OCI-LY3 (cell line): ENCODE data around the gene USP7.

Experiments used
- EZH2phosphoT487 ChIP-seq: fragments of 200-600 bp; shearing (Covaris generic); IDR thresholded peaks from 2 replicates; pipeline ENCODE4 v1.6.1; 2018; ENCODE audit warnings: antibody characterized with exemption, mixed run types, low read depth
- TF ChIP-seq, protein P1 (sequence below): fragments of 200-600, 300-600 bp; sonication (generic); IDR thresholded peaks from 2 replicates; pipeline ENCODE4 v1.5.1; 2014; ENCODE audit warnings: antibody characterized with exemption, low read length, low read depth

DNA sequence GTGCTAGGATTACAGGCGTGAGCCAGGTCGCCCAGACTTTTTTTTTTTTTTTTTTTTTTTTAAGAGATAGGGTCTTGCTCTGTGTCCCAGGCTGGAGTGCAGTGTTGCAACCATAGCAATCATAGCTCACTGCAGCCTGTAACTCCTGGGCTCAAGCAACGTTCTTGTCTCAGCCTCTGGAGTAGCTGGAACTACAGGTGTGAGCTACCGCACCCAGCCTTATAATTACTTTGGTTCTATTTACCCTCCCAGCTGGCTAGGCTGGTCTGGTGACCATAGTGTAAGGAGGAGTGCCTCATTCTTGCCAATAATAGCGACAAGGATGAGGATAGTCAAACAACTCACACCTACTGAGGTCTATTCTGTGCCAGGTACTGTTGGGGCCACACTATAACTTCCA is 39.6 kb upstream of the USP7 start:
- TF ChIP-seq, protein P1, sequence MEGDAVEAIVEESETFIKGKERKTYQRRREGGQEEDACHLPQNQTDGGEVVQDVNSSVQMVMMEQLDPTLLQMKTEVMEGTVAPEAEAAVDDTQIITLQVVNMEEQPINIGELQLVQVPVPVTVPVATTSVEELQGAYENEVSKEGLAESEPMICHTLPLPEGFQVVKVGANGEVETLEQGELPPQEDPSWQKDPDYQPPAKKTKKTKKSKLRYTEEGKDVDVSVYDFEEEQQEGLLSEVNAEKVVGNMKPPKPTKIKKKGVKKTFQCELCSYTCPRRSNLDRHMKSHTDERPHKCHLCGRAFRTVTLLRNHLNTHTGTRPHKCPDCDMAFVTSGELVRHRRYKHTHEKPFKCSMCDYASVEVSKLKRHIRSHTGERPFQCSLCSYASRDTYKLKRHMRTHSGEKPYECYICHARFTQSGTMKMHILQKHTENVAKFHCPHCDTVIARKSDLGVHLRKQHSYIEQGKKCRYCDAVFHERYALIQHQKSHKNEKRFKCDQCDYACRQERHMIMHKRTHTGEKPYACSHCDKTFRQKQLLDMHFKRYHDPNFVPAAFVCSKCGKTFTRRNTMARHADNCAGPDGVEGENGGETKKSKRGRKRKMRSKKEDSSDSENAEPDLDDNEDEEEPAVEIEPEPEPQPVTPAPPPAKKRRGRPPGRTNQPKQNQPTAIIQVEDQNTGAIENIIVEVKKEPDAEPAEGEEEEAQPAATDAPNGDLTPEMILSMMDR: no peak
- no peak for TF ChIP-seq EZH2phosphoT487
